GM12878 (cell line): ENCODE data around the gene UBXN10. TPM values are rescaled to one million over a fixed set of nuclear protein-coding genes. Genes with fewer than 3 reads are reported as not detected.

Experiments
- ATAC-seq: fragments of 200-7000 bp; cut with Tn5 transposase; 3 replicates; pipeline ENCODE4 v1.9.1; 2020; ENCODE audit warnings: mild to moderate bottlenecking, moderate library complexity
- BruUV-seq: library from RNA; stranded (reverse); fragments of 400-500 nt; replicated peaks from 2 replicates; lab custom pipeline; 2021; lab: Mats Ljungman, UMichigan
- CTCF ChIA-PET: fragments of 300-600 bp; sonication (Branson Sonifier 250); formaldehyde crosslinking; extraction: SDS; loops from one replicate; lab custom pipeline; 2021; ENCODE audit warnings: inconsistent platforms; lab: Yijun Ruan, JAX
- POLR2A ChIA-PET: fragments of 350-600 bp; formaldehyde crosslinking; extraction: SDS; loops from one replicate; lab custom pipeline; 2021; ENCODE audit warnings: inconsistent platforms; lab: Charles Lee
- RAD21 ChIA-PET: fragments of 300-600 bp; sonication (Branson Sonifier 250); formaldehyde crosslinking; loops from one replicate; lab custom pipeline; 2023; ENCODE audit warnings: antibody characterized with exemption; ENCODE audit not compliant: unreplicated experiment; lab: Charles Lee
- SMC1A ChIA-PET: fragments of 300-600 bp; sonication (Branson Sonifier 250); formaldehyde crosslinking; loops from one replicate; lab custom pipeline; 2023; ENCODE audit not compliant: unreplicated experiment, uncharacterized antibody; lab: Charles Lee
- DNase-seq: peaks from one replicate; pipeline ENCODE4 v3.0.0-alpha.2; 2011; ENCODE audit warnings: low read depth, low spot score
- FAIRE-seq: peaks from 3 replicates; lab custom pipeline; 2011; peaks lifted over from hg19 to GRCh38; lab: Jason Lieb, UNC
- H2AFZ ChIP-seq: 2 replicates; pipeline ENCODE4 v1.6.0; 2011; ENCODE audit warnings: low read depth, low read length, control low read depth; ENCODE audit not compliant: control insufficient read depth
- H3K27ac ChIP-seq: 2 replicates; pipeline ENCODE4 v1.5.1; 2011; ENCODE audit warnings: control low read depth; ENCODE audit not compliant: control insufficient read depth, insufficient read depth
- H3K27me3 ChIP-seq, 2 experiments: replicated peaks in 1 of 2; 2 replicates each; pipeline versions ENCODE4 v1.6.0 to v1.6.1; 2011; ENCODE audit warnings: low read length in 1 of 2; ENCODE audit not compliant: control insufficient read depth in 2 of 2, insufficient read depth in 2 of 2
- H3K36me3 ChIP-seq, 2 experiments: 2 replicates each; pipeline ENCODE4 v1.5.1; 2011; ENCODE audit warnings: low read length in 1 of 2; ENCODE audit not compliant: control insufficient read depth in 2 of 2, insufficient read depth in 2 of 2
- H3K4me1 ChIP-seq: 2 replicates; pipeline ENCODE4 v1.6.1; 2011; ENCODE audit warnings: mild to moderate bottlenecking, low read length, moderate library complexity, mixed read lengths; ENCODE audit not compliant: control insufficient read depth, insufficient read depth
- H3K4me2 ChIP-seq: 2 replicates; pipeline ENCODE4 v1.6.0; 2011; ENCODE audit warnings: control low read depth; ENCODE audit not compliant: control insufficient read depth, insufficient read depth
- H3K4me3 ChIP-seq: fragments of 200-600 bp; sonication (generic); 2 replicates; pipeline ENCODE4 v1.5.1; 2016
- H3K79me2 ChIP-seq: 2 replicates; pipeline ENCODE4 v1.6.0; 2011; ENCODE audit warnings: low read length; ENCODE audit not compliant: control insufficient read depth, insufficient read depth
- H3K9ac ChIP-seq: 2 replicates; pipeline ENCODE4 v1.8.0; 2011; ENCODE audit warnings: low read length, control low read depth, mixed read lengths; ENCODE audit not compliant: control insufficient read depth, insufficient read depth
- H3K9me3 ChIP-seq: replicated peaks from 3 replicates; pipeline ENCODE4 v1.5.1; 2011; ENCODE audit warnings: mild to moderate bottlenecking, low read length; ENCODE audit not compliant: control insufficient read depth, insufficient read depth
- H4K20me1 ChIP-seq: 2 replicates; pipeline ENCODE4 v1.6.0; 2011; ENCODE audit not compliant: control insufficient read depth, insufficient read depth
- ASH2L ChIP-seq: fragments of 300-600, 200-600 bp; sonication (generic); IDR thresholded peaks from 2 replicates; pipeline ENCODE4 v1.6.1; 2017; ENCODE audit warnings: low read depth, mild to moderate bottlenecking, borderline replicate concordance
- NFXL1 ChIP-seq: fragments of 450-650 bp; IDR thresholded peaks from 2 replicates; pipeline ENCODE4 v1.6.1; 2017; ENCODE audit warnings: antibody characterized with exemption, mild to moderate bottlenecking, borderline replicate concordance
- SMAD1 ChIP-seq: fragments of 450-650 bp; IDR thresholded peaks from 2 replicates; pipeline ENCODE4 v1.6.1; 2018; ENCODE audit warnings: mild to moderate bottlenecking, low read depth; ENCODE audit not compliant: partially characterized antibody
- WGBS: methylation state at CpG from one replicate; pipeline ENCODE4 v1.1.6; 2016; ENCODE audit warnings: low lambda C conversion rate; ENCODE audit not compliant: insufficient replicate concordance, insufficient coverage; ENCODE audit errors: missing lambda C conversion rate; 5-methylcytosine and 5-hydroxymethylcytosine counted together
- in situ Hi-C: fragments of 300-500 bp; cut with MboI; formaldehyde crosslinking; loops from 9 replicates; pipeline ENCODE4 v1.14.3; 2018; ENCODE audit warnings: mixed read lengths
- intact Hi-C: fragments of 100-400 bp; cut with micrococcal nuclease; formaldehyde crosslinking; loops from one replicate; pipeline ENCODE4 v1.14.2; 2022; ENCODE audit not compliant: unreplicated experiment
- polyA plus RNA-seq, 11 experiments: library from polyadenylated mRNA; depleted of rRNA in 4 of 11; unstranded in 6 of 11; stranded (reverse) in 5 of 11; fragments of >200 nt; fragmentation: Nextera tagmentation in 4 of 11; fragmentation: Illumina TruSeq in 1 of 11; extraction: Ambion mirVana in 4 of 11; extraction: Trizol in 1 of 11; gene quantifications; 1 replicate in 1 of 11; 2 replicates in 10 of 11; pipeline versions ENCODE4 v1.2.1 to v1.2.3, GENCODE V29; 2011 to 2016; ENCODE audit warnings: inconsistent platforms in 2 of 11, missing spikeins in 2 of 11, low read depth in 1 of 11
- total RNA-seq, 4 experiments: library from RNA; depleted of rRNA in 3 of 4; stranded (reverse); fragments of >200 nt in 3 of 4; fragmentation: Illumina TruSeq in 1 of 4; extraction: Trizol in 1 of 4; gene quantifications; 2 replicates each; pipeline versions ENCODE4 v1.2.1 to v1.2.3, GENCODE V29; 2013 to 2021

Gene UBXN10
- total and polyA plus RNA-seq, 10 of the 15 experiments (the other 5 are each of a cell fraction or from before 2014, with no cell fraction given) = 0.03 to 0.15 (median 0.06) TPM; not detected in 7

DNA sequence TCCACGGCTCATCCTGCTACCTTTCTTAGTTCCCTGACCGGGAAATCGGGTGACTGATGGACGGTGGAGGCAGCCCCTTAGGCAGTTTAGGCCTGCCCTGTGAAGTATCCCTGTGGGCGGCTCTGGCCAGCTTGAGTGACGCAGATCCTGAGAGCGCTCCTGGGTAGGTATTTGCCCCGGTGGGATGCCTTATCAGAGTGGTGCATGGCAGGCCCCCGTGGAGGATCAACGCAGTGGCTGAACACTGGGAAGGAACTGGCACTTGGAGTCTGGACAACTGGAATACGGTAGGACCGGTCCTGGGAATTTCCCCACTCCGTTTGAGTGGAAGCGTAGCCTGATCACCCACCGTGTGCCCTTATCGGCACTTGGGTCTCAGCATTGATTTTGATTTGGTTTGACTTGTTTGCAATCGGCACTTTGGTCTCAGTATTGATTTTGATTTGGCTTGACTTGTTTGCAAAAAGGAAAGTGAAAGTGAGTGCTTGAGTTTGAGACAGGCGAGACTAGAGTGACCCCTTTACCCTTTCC is 31.5 kb upstream of the UBXN10 start:
- in situ Hi-C loops = loop anchor here (5.0 kb wide), 1 partner anchor 237 kb away; no protein-coding TSS in a partner anchor
- DNase-seq (no peak), FAIRE-seq (no peak), ATAC-seq (no peak)
- Histone ChIP-seq H3K9me3 (no peaks in the 10 kb centered on the region; the same call in 2 of the 3 replicates), H2AFZ (peak overlapping the region; percentile 69), H3K27me3 (no peaks in the 10 kb centered on the region), H3K79me2 (no peaks in the 10 kb centered on the region), H3K36me3 (no peaks in the 10 kb centered on the region), H3K9ac (no peak overlapping the region), H3K4me3 (no peak overlapping the region), H3K4me1 (peaks cover 9% of the 10 kb centered on the region), H3K27ac (no peak overlapping the region), H4K20me1 (no peaks in the 10 kb centered on the region), H3K4me2 (peak overlapping the region; percentile 44)
- CTCF ChIA-PET = interaction anchor here (1.4 to 10.8 kb wide), 4 partner anchors 40 to 492 kb away, joined by 4 to 181 read pairs (median 46); no protein-coding TSS in a partner anchor
- SMC1A ChIA-PET = interaction anchor here (0.7 to 4.6 kb wide), 5 partner anchors 18 to 244 kb away, joined by 3 to 41 read pairs (median 11); no protein-coding TSS in a partner anchor
- 85% methylated on average over 18 of the region's 18 CpGs for WGBS
- intact Hi-C loops = loop anchor here (5.0 kb wide), 1 partner anchor 43 kb away; no protein-coding TSS in a partner anchor
- TF ChIP-seq NFXL1 = no peak
- RAD21 ChIA-PET = interaction anchor here (0.7 to 4.2 kb wide), 2 partner anchors 53 to 485 kb away, joined by 6 to 91 read pairs; no protein-coding TSS in a partner anchor
- POLR2A ChIA-PET = no interaction called here
- BruUV-seq = no TSS peak

DNA sequence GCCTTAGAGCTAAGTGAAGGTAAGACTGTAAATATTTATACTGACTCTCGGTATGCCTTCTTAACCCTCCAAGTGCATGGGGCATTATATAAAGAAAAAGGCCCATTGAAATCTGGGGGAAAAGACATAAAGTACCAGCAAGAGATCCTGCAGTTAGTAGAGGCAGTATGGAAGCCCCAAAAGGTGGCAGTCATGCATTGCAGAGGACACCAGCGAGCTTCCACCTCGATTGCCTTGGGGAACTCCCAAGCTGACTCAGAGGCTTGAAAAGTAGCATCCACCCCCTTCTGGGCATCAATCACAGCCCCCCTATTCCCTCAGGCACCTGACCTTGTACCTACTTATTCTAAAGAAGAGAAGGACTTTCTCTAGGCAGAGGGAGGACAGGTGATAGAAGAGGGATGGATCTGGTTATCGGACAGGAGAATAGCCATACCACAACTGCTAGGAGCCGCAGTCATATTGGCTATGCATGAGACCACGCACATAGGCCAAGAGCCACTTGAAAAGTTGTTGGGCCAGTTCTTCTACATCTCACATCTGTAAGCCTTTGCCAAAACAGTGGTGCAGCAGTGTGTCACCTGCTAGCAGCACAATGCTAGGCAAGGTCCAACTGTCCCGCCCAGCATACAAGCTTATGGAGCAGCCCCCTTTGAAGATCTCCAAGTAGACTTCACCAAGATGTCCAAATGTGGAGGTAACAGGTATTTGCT is 27.4 kb upstream of the UBXN10 start:
- Histone ChIP-seq H3K27ac (no peak overlapping the region), H2AFZ (no peak overlapping the region), H3K79me2 (no peaks in the 10 kb centered on the region), H3K4me3 (no peak overlapping the region), H3K4me1 (peaks cover 9% of the 10 kb centered on the region)
- SMC1A ChIA-PET = no interaction called here
- ATAC-seq = no peak
- DNase-seq = no peak
- BruUV-seq = no TSS peak
- in situ Hi-C loops = no loop called here
- RAD21 ChIA-PET = no interaction called here
- CTCF ChIA-PET = interaction anchor here (0.6 to 1.0 kb wide), 2 partner anchors 66 to 229 kb away, joined by 3 read pairs; no protein-coding TSS in a partner anchor
- TF ChIP-seq SMAD1 (no peak), ASH2L (no peak)
- TF ChIP-seq, all 136 proteins: peak for 0
- 40% methylated on average over 7 of the region's 7 CpGs for WGBS
- Histone ChIP-seq H3K9me3 (peaks cover 10% of the 10 kb centered on the region; the same call in 1 of the 3 replicates), H3K27me3 (no peaks in the 10 kb centered on the region), H3K9ac (no peak overlapping the region), H4K20me1 (no peaks in the 10 kb centered on the region), H3K4me2 (no peak overlapping the region), H3K36me3 (no peaks in the 10 kb centered on the region)
- FAIRE-seq = no peak
- intact Hi-C loops = no loop called here
- POLR2A ChIA-PET = no interaction called here
